VCaP (cell line): ENCODE measurements around the gene GAS6.

Experiments
- H3K27ac ChIP-seq: fragments of 450-650 bp; 2 replicates; pipeline ENCODE4 v1.5.1; 2017
- TF ChIP-seq, protein P1 (sequence below): fragments of 450-650 bp; conservative IDR thresholded peaks from 2 replicates; pipeline ENCODE4 v1.5.1; 2017; ENCODE audit warnings: mild to moderate bottlenecking, moderate library complexity

The GAS6 gene

DNA sequence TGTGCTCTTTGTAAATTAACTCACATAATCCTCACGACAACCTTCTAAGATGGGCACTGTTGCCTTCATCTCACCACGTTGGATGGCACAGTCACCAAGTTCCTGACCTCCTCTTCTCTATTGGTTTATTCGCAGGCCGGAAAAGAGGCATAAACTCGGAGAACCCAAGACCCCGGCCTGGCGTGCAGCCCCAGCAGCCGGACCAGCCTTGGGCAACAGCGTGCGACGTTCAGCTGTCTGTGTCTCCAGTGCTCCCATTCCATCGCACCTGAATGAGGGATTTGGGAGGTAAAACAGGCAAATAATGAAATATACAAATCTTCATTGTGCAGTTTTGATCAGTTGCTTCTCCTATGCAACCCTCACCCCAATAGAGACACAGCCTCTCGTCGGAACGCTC lies 34.5 kb upstream of the GAS6 start:
- no peak overlapping the region for H3K27ac ChIP-seq
- TF ChIP-seq, protein P1, sequence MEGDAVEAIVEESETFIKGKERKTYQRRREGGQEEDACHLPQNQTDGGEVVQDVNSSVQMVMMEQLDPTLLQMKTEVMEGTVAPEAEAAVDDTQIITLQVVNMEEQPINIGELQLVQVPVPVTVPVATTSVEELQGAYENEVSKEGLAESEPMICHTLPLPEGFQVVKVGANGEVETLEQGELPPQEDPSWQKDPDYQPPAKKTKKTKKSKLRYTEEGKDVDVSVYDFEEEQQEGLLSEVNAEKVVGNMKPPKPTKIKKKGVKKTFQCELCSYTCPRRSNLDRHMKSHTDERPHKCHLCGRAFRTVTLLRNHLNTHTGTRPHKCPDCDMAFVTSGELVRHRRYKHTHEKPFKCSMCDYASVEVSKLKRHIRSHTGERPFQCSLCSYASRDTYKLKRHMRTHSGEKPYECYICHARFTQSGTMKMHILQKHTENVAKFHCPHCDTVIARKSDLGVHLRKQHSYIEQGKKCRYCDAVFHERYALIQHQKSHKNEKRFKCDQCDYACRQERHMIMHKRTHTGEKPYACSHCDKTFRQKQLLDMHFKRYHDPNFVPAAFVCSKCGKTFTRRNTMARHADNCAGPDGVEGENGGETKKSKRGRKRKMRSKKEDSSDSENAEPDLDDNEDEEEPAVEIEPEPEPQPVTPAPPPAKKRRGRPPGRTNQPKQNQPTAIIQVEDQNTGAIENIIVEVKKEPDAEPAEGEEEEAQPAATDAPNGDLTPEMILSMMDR, result no peak

DNA sequence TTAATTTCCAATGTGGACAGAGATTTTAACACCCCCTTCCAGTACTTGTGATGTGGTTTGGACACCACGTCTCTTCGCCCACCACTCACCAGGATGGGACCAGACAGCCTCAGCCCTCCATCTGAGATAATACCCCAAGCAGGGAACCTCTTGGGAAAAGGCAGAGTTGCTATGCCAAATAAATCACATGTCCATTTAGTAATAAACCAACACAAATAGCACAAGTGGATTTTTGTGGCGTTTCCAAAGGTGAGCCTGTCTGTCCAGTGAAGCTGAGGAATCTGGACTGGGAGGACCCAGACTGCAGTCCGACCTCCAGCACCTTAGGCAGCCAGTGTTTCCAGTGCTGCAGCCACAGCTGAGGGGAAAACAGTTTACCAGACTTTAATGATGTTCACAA lies 34.1 kb upstream of the GAS6 start:
- no peak overlapping the region for H3K27ac ChIP-seq
- TF ChIP-seq, protein P1, result no peak

DNA sequence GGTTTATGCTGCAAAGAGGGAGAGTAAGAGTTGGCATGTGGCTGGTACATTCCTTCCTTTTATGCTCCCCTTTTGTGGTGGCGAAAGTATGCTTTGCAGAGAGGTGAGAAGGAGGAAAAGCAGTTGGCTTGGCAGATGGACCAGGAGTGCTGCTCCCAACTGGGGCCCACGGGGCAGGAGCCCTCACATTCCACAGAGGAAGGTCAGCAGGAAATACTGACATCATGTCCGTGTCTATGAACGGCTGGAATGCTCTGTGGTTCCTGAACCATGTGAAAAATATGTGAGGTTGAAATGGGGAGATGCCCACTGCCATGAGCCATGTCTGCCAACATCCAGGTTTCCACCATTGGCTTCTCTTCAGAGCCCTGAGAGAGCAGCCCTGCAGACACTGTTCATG lies 33.3 kb upstream of the GAS6 start:
- H3K27ac ChIP-seq, result no peak overlapping the region
- TF ChIP-seq, protein P1, result no peak

DNA sequence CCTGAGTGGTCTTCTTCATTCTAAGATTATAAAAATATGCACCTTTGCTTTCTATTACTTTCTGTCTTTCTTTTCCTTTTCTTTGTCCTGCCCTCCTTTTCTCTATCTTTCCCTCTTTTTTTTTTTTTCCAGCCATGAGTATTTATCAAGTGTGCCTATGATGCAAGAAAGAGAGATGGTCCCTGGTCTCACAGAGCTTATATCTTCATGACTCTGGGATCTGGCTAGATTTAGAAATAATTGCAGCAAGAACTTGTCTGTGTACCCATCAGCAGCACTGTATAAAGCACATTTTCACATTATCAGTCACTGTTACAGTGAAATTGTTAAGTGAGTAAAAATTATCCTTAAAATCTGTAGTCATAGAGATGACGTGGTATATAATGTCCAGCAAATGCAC lies 31.6 kb upstream of the GAS6 start:
- TF ChIP-seq, protein P1, result no peak
- H3K27ac ChIP-seq, result no peak overlapping the region

DNA sequence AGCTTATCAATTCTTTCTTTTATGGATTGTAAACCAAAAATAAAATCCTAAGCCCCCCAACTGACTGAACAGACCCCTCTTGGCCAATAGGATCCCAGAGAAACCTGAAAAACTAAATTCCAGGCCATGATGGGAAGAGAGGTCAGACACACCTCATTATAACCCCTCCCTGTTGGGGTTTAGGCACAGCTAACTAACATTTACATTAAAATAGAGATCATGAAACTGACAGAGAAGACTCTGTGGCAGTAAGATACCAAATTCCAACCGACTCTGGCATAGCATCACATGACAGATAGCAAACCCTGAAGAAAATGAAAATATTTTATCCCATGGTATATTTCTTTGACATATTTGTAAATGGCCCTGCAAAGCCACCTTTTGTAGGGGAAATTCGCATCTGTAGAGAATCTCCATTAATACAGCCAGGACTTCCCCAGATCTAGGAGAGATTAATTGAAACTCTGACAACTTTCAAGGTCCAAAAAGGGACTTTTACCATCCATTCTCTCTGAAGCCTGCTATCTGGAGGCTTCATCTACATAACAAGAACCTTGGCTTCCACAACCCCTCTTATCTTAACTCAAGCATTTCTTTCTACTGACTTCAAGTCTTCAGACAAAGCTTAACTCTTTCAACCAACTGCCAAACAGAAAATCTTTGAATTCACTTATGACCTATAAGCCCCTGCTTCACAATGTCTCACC lies 27.1 kb upstream of the GAS6 start:
- no peak overlapping the region for H3K27ac ChIP-seq
- TF ChIP-seq, protein P1, result no peak

DNA sequence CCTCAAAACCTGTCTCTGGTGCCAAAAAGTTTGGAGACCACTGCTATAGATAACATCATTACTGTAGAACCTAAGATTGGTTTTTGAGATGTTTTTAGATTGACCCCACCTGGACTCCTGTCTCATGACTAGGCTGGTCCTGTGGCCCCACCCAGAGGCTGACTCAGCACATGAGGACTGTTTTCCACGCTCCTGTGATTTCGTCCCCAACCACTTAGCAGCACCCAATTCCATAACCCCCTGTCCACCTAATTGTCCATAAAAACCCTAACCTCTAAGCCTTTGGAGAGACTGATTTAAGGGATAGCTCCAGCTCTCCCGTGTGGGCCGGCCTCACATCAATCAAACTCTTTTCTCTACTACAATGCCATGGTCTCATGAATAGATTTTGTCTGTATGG lies 25.6 kb upstream of the GAS6 start:
- TF ChIP-seq, protein P1, result no peak
- H3K27ac ChIP-seq, result no peak overlapping the region

DNA sequence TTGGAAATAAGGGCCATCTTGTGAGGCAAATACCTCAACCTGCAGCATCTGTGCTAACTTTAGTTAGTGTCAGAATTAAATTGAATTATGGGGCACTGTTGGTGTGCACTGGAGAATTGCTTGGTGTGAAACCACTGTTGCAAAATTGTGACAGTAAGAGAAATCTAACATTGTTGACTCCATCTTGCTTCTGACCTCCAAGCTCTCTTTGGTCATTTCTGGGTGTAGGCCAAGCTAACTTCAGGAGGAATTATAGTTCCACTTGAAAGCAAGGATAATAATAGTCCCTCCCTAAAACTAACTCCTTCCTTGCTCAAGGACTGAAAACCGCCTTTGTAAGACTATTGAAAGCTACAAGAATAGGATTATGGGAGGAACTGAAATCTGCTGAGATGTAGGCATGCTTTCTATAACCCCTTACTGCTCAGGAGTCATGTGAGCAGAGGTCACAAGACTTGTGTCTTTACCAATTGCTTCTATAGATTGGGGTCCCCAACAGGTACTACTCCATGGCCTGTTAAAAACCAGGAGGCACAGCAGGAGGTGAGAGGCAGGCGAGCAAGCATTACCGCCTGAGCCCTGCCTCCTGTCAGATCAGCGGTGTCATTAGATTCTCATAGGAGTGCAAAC lies 24.9 kb upstream of the GAS6 start:
- TF ChIP-seq, protein P1, result no peak
- H3K27ac ChIP-seq, result no peak overlapping the region
